Keratinocyte (primary cell): ENCODE data around the gene GOLT1B. TPM values are rescaled to one million over a fixed set of nuclear protein-coding genes. Genes with fewer than 3 reads are reported as not detected.

Experiments
- DNase-seq: peaks from one replicate; pipeline ENCODE4 v3.0.0-alpha.2; 2011; ENCODE audit warnings: low read depth, missing footprints, low spot score
- FAIRE-seq: peaks from 2 replicates; lab custom pipeline; 2011; peaks lifted over from hg19 to GRCh38; lab: Jason Lieb, UNC
- H2AFZ ChIP-seq: 2 replicates; pipeline ENCODE4 v1.6.0; 2012; ENCODE audit warnings: low read length, control low read depth, inconsistent platforms; ENCODE audit not compliant: control insufficient read depth
- H3K27ac ChIP-seq: 2 replicates; pipeline ENCODE4 v1.5.1; 2011; ENCODE audit warnings: low read length; ENCODE audit not compliant: control insufficient read depth, insufficient read depth
- H3K27me3 ChIP-seq: 3 replicates; pipeline ENCODE4 v1.6.0; 2011; ENCODE audit warnings: low read length; ENCODE audit not compliant: control insufficient read depth, insufficient read depth; ENCODE audit errors: extremely low read depth
- H3K36me3 ChIP-seq, 2 experiments: 2 replicates in 1 of 2; 3 replicates in 1 of 2; pipeline ENCODE4 v1.5.1; 2011; ENCODE audit warnings: low read length in 2 of 2, mild to moderate bottlenecking in 1 of 2; ENCODE audit not compliant: control insufficient read depth in 2 of 2, insufficient read depth in 2 of 2; ENCODE audit errors: extremely low read depth in 1 of 2
- H3K4me1 ChIP-seq: 3 replicates; pipeline ENCODE4 v1.5.1; 2011; ENCODE audit warnings: low read length; ENCODE audit not compliant: control insufficient read depth, insufficient read depth; ENCODE audit errors: extremely low read depth
- H3K4me2 ChIP-seq: 3 replicates; pipeline ENCODE4 v1.6.0; 2011; ENCODE audit warnings: low read depth, low read length; ENCODE audit not compliant: control insufficient read depth, insufficient read depth; ENCODE audit errors: extremely low read depth
- H3K4me3 ChIP-seq, 3 experiments: fragments of 200-600 bp in 1 of 3; sonication (generic) in 1 of 3; 2 replicates in 2 of 3; 3 replicates in 1 of 3; pipeline ENCODE4 v1.5.1; 2011 to 2016; ENCODE audit warnings: low read length in 3 of 3, mild to moderate bottlenecking in 3 of 3, control low read depth in 2 of 3, inconsistent platforms in 1 of 3, low read depth in 1 of 3, mixed read lengths in 1 of 3, mixed run types in 1 of 3, moderate library complexity in 1 of 3; ENCODE audit not compliant: control insufficient read depth in 2 of 3, insufficient read depth in 2 of 3; ENCODE audit errors: extremely low read depth in 1 of 3
- H3K79me2 ChIP-seq: 2 replicates; pipeline ENCODE4 v1.6.0; 2012; ENCODE audit warnings: low read length; ENCODE audit not compliant: control insufficient read depth, insufficient read depth
- H3K9ac ChIP-seq: 3 replicates; pipeline ENCODE4 v1.6.0; 2011; ENCODE audit warnings: low read length; ENCODE audit not compliant: control insufficient read depth, insufficient read depth; ENCODE audit errors: extremely low read depth
- H3K9me1 ChIP-seq: 3 replicates; pipeline ENCODE4 v1.6.0; 2011; ENCODE audit warnings: low read length; ENCODE audit not compliant: control insufficient read depth, insufficient read depth; ENCODE audit errors: extremely low read depth
- H3K9me3 ChIP-seq: 2 replicates; pipeline ENCODE4 v1.5.1; 2012; ENCODE audit warnings: low read depth, low read length; ENCODE audit not compliant: control insufficient read depth
- H4K20me1 ChIP-seq: 3 replicates; pipeline ENCODE4 v1.6.0; 2011; ENCODE audit warnings: low read length; ENCODE audit not compliant: control insufficient read depth, insufficient read depth; ENCODE audit errors: extremely low read depth
- CTCF ChIP-seq, 3 experiments: IDR thresholded peaks in 1 of 3; conservative IDR thresholded peaks in 1 of 3; optimal IDR thresholded peaks in 1 of 3; 2 replicates in 2 of 3; 3 replicates in 1 of 3; pipeline versions ENCODE3 to v1.5.1; 2011; ENCODE audit warnings: low read length in 3 of 3, mild to moderate bottlenecking in 3 of 3, moderate library complexity in 2 of 3, control low read depth in 1 of 3, inconsistent platforms in 1 of 3; ENCODE audit not compliant: insufficient read depth in 2 of 3; ENCODE audit errors: extremely low read depth in 1 of 3
- EZH2 ChIP-seq: IDR thresholded peaks from one replicate; pipeline ENCODE4 v1.6.1; 2012; ENCODE audit warnings: inconsistent platforms, mild to moderate bottlenecking, low read length, moderate library complexity
- dilution Hi-C: fragments of 300-500 bp; cut with MboI; formaldehyde crosslinking; loops from one replicate; pipeline ENCODE4 v1.7.0; 2020; ENCODE audit warnings: low sequenced_read_pairs; ENCODE audit not compliant: extremely low pct_ligation_motif_present
- polyA plus RNA-seq, 5 experiments: library from polyadenylated mRNA; depleted of rRNA in 3 of 5; stranded (reverse) in 3 of 5; stranded (forward) in 1 of 5; unstranded in 1 of 5; fragments of >200 nt; gene quantifications; 1 replicate in 1 of 5; 2 replicates in 3 of 5; 3 replicates in 1 of 5; pipeline versions ENCODE4 v1.2.1 to v1.2.3, GENCODE V29; 2011 to 2012; ENCODE audit warnings: missing spikeins in 2 of 5, low read depth in 1 of 5, low replicate concordance in 1 of 5

Gene GOLT1B
- polyA plus RNA-seq, 1 donor (not counting 4 experiments of a cell fraction or from before 2014, with no cell fraction given): 25.8 TPM

GRCh38 chr12:21516281-21516680 lies 14.7 kb downstream of the GOLT1B start:
- H3K4me3 ChIP-seq: no peak overlapping the region
- no peak for DNase-seq
- no peaks in the 10 kb centered on the region for H4K20me1 ChIP-seq
- no peak overlapping the region for H3K9ac ChIP-seq
- no peak overlapping the region for H3K4me2 ChIP-seq
- no peak for FAIRE-seq
- no peak overlapping the region for H3K27ac ChIP-seq
- no peaks in the 10 kb centered on the region for H3K79me2 ChIP-seq
- no peaks in the 10 kb centered on the region for H3K4me1 ChIP-seq
- peaks cover 3 to 10% of the 10 kb centered on the region in 2 experiments for H3K36me3 ChIP-seq
- H2AFZ ChIP-seq: no peak overlapping the region
- H3K27me3 ChIP-seq: no peaks in the 10 kb centered on the region
- TF ChIP-seq EZH2 (no peak), CTCF (optimal IDR thresholded peaks at IDR 0.05 in 1 of 3, IDR thresholded peaks at IDR 0.05 in 1 of 3, conservative IDR thresholded peaks at IDR 0.05 in 1 of 3; ENCODE audit: extremely low read depth in 1 of 3, insufficient read depth in 2 of 3, low read length in 3 of 3) (no peak)
- H3K9me1 ChIP-seq: no peaks in the 10 kb centered on the region
- dilution Hi-C loops: no loop called here
- H3K9me3 ChIP-seq: no peaks in the 10 kb centered on the region

GRCh38 chr12:21518451-21518850 lies 16.9 kb downstream of the GOLT1B start:
- Histone ChIP-seq H3K27me3 (no peaks in the 10 kb centered on the region), H3K36me3 (peaks cover 1 to 3% of the 10 kb centered on the region in 2 experiments), H3K79me2 (no peaks in the 10 kb centered on the region), H3K9me3 (no peaks in the 10 kb centered on the region), H3K9ac (no peak overlapping the region), H3K4me2 (no peak overlapping the region), H3K27ac (no peak overlapping the region), H3K4me3 (no peak overlapping the region), H4K20me1 (no peaks in the 10 kb centered on the region), H3K4me1 (no peaks in the 10 kb centered on the region), H2AFZ (no peak overlapping the region), H3K9me1 (no peaks in the 10 kb centered on the region)
- FAIRE-seq (no peak), DNase-seq (no peak)
- dilution Hi-C loops: no loop called here
- TF ChIP-seq EZH2: no peak

GRCh38 chr12:21521541-21521940 lies 20.0 kb downstream of the GOLT1B start:
- H3K79me2 ChIP-seq: no peaks in the 10 kb centered on the region
- no peak overlapping the region for H3K4me3 ChIP-seq
- H3K4me1 ChIP-seq: no peaks in the 10 kb centered on the region
- no peak overlapping the region for H3K9ac ChIP-seq
- TF ChIP-seq EZH2: no peak
- no peak overlapping the region for H2AFZ ChIP-seq
- no peak overlapping the region for H3K27ac ChIP-seq
- FAIRE-seq (no peak), DNase-seq (no peak)
- H4K20me1 ChIP-seq: no peaks in the 10 kb centered on the region
- dilution Hi-C loops: no loop called here
- H3K4me2 ChIP-seq: no peak overlapping the region
- no peaks in the 10 kb centered on the region for H3K9me1 ChIP-seq
- H3K36me3 ChIP-seq: no peaks in the 10 kb centered on the region
- no peaks in the 10 kb centered on the region for H3K9me3 ChIP-seq
- H3K27me3 ChIP-seq: no peaks in the 10 kb centered on the region
